NCI-H187 (cell line): Measurements from ENCODE around the gene ABHD1.
A peak's percentile ranks its signal among the peaks of the same experiment; 100 is the strongest.

ENCODE experiments used
- DNase-seq, 2 experiments: peaks; one replicate each; lab custom pipeline; 2025; lab: John Stamatoyannopoulos, UW

The ABHD1 gene

DNA sequence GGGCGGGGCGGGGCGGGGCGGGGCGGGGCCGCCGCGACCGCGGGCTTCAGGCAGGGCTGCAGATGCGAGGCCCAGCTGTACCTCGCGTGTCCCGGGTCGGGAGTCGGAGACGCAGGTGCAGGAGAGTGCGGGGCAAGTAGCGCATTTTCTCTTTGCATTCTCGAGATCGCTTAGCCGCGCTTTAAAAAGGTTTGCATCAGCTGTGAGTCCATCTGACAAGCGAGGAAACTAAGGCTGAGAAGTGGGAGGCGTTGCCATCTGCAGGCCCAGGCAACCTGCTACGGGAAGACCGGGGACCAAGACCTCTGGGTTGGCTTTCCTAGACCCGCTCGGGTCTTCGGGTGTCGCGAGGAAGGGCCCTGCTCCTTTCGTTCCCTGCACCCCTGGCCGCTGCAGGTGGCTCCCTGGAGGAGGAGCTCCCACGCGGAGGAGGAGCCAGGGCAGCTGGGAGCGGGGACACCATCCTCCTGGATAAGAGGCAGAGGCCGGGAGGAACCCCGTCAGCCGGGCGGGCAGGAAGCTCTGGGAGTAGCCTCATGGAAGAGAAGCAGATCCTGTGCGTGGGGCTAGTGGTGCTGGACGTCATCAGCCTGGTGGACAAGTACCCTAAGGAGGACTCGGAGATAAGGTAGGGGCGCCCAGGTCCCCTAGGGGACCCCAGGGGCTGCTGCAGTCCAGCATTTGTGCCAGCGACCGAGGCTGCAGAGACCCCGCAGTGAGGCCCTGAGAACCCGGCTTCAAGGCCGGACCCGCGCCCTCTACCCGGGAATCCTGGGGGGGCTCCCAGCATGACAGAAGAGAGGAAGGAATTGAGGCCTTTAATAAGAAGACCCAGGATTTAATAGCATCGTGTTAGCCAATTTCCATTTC is 36.7 kb upstream of the ABHD1 start, which contains the start of gene KHK:
Gene KHK (plus strand): TSS at position 49 of the 870 bp plus-strand sequence. CDS start 488 bp downstream, at position 537.
- DNase-seq, result peak; percentile 70 to 87

DNA sequence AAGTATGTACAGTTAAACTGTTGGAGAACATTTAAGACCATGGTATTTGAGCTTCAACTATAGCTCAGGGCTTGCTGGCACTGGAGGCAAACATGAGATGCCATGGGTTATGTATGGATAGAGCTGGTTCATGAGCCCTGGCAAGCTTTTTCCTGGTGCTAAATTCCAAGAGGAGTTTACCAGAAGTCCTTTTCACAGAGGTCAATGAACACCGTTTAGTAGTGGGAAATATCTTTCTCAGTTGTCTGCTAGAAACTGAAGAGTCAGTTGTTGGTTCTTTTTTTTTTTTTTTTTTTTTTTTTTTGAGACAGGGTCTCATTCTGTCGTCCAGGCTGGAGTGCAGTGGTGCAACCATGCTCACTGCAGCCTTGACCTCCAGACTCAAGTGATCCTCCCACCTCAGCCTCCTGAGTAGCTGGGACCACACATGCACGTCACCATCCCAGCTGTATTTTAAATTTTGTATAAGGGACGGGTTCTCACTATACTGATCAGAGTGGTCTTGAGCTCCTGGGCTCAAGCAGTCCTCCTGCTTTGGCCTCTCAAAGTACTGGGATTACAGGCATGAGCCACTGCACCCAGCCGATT is 35.7 kb upstream of the ABHD1 start:
- no peak for DNase-seq

DNA sequence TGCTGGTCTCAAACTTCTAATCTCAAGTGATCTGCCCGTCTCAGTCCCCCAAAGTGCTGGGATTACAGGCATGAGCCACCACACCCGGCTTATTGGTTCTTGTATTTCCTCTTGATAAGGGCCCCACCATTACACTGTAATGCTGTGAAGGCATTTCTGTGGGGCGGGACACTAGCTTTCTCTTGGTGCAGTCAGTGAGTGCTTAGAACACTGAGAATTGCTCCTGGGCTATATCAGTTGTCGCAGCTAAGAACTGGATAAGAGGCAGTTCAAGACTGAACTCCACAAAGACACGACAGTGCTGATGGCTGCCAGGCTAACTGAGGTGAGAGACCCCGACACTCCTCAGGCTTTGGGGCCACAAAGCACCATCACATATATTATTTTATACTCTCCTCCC is 35.0 kb upstream of the ABHD1 start:
- no peak for DNase-seq

DNA sequence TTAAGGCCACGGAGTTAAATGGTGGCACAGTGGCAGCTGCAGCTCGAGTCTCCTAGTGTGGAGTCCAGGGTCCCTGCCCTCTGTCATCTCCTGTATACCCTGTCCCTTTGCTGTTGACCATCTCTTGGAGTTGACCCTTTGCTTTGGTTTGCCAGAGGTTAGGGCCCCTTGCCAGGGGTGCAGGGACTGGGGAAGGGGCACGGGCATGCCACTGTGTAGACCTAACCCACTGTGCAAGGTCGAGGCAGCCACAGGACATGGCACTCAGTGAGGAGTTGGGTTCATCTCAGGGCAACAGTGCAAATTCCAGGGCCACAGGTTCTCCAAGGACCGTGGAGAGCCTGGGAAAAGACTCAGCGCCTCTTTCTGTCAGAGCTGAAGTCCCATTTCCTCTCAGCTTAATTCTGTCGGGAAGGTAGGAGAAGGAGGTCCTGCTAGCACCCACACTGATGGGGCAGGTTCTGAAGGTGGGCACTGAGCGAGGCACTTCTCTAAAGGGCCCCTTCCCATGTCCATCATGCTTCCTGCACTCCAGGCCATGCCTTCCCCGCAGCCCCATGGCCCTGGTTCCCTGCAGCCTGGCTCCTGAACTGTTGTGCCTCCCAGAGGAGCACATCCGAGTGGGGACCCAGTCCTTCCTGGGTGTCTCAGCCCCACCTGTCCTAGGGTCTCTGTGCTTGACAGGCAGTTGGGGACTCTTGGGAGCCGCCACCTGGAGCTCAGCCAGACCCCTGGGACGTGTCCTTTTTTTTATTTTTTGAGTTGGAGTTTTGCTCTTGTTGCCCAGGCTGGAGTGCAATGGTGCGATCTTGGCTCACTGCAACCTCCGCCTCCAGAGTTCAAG is 34.3 kb upstream of the ABHD1 start:
- no peak for DNase-seq

DNA sequence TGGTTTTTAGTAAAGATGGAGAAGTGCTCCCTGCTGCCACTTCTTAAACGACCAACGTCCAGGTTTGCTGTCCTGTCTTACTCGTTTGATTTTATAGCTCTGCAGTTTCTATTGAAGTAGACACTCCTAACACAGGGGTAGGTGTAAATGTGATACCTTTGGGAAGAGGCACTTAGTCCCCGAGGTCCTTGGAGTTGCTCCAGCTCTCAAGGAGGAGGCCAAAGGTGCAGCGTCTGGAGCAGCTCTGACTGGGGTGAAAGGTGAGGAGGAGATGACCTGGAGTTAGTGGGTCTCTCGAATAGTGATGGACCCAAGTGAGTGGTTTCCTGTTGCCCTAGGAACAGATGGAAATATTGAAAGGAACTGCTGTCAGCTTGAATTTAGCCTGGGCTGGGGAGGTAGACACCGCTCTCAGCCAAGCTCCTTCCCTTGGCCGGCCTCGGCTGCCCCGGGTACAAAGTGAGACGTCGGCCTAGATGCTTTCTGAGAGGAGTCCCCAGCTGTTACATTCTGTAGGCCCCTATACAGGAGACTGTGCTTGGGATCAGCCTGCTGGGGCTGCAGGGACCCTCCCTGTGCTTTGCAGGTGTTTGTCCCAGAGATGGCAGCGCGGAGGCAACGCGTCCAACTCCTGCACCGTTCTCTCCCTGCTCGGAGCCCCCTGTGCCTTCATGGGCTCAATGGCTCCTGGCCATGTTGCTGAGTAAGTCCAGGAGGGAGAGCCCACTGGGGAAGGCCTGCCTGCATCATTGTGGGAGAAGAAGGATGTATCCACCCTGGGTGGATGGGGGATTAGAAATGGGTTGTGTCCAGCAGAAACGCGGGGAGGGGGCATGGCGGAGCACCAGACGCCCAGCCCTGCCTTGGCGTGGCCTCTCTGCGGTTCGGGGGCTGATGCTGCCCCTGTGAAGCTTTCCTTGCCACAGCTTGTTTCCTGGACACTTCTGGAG is 31.6 kb upstream of the ABHD1 start:
- DNase-seq, result no peak

DNA sequence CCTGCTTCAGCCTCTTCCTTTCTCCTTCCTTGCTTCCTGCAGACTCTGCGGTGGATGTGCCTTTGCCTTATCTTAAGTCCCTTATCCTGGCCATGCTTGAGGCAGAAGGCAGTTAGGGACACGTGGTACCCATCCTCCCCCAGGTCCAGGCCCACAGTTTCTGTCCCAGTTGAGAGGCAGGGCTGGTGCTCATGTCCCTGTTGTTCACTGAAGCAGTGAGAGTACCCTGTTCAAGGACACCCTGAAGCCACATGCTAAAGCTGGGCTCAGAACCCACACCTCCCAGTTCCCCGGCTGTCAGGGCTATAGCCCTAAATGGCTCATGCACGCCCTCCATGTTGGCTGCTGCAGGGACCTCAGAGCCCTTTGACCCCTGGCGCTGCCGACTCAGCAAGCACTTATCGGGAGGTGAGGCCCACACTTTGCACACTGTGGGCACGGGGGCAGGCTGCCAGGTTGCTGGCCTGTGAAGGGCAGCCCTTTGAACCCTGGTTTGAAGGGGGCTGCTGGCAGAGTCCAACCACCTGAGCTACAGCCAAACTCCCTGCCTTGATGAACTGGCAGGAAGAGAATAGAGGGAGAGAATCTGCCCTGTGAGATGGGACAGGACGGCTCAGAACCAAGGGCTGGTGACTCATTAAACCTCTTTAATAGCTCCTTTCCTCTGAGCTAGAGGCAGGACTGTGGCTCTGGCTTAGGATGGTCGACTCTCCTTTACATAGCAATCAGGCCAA is 30.8 kb upstream of the ABHD1 start:
- DNase-seq, result no peak

DNA sequence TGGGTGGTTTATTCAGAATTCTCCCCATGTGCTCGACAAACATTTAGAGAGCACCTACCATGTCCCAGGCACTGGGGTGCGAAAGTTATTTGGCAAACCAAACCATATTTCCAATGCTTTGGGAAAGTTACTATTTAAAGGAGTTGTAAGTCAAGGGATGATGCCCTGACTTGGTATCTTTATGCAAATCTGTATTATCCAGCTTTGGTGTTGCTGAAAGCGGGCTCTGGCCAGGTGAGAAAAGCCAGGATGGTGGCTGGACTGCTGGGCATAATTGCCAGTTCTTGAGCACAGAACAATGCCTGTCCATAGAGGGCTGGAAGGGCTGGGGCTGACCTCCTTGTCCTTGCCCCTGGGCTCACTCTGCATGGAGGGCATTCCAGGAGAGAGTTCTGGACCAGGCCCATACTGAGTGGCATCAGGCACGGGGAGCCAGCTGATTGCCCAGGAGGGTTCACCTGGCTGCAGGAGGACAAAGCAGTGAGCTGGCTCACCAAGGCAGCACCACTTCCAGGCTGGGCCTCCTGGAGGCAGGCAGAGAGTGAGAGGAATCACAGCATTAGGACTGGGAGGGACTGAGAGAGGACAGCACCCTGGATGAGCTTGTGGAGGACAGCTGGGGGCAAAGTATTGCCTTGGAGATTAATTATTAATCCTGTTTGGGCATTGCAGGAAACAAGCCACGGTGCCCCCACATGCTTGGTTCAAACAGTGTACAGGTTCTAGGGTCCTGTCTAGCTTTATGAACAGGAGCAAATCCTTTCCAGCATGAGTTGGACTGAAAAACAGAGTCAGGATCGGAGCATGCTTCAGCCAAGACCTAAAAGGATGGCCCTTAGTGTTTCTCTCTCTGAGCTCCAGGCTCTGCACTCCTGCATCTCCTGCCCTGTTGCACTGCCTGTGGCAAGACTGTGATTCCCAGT is 29.9 kb upstream of the ABHD1 start:
- no peak for DNase-seq

DNA sequence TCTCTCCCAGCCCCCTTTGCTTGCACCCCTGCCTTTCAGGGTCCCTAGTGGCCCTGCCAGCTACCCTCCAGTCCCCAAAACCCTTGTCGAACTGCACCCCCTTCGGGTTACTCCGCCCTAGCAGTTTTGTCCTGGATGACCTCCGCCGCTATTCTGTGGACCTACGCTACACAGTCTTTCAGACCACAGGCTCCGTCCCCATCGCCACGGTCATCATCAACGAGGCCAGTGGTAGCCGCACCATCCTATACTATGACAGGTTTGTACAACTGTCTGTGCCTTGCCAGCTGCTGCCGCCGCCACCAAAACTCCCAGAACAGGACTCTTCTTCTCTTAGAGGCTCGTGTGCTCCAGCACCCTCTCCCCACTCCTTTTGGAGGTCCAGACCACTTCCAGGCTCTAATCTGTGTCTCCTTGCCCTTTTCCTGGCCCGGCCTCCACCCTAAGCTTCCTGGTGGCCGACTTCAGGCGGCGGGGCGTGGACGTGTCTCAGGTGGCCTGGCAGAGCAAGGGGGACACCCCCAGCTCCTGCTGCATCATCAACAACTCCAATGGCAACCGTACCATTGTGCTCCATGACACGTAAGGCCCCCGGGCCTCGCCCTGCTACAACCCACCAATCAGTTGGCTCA is 29.1 kb upstream of the ABHD1 start:
- no peak for DNase-seq

DNA sequence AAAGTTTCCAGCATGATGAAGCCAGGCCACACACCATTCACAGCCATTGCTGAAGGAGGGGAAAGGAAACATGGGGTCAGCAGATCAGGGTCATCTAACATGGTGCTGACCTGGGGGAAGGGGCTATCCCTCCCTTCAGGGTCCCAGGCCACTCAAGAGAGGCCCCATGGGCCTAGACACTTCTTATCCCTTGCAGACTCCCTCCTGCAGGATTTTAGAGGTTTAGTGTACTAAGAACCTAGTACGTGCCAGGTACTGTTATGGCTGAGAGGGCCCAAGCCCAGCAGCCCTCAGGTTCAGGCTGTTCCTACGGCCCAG is 28.2 kb upstream of the ABHD1 start:
- no peak for DNase-seq

DNA sequence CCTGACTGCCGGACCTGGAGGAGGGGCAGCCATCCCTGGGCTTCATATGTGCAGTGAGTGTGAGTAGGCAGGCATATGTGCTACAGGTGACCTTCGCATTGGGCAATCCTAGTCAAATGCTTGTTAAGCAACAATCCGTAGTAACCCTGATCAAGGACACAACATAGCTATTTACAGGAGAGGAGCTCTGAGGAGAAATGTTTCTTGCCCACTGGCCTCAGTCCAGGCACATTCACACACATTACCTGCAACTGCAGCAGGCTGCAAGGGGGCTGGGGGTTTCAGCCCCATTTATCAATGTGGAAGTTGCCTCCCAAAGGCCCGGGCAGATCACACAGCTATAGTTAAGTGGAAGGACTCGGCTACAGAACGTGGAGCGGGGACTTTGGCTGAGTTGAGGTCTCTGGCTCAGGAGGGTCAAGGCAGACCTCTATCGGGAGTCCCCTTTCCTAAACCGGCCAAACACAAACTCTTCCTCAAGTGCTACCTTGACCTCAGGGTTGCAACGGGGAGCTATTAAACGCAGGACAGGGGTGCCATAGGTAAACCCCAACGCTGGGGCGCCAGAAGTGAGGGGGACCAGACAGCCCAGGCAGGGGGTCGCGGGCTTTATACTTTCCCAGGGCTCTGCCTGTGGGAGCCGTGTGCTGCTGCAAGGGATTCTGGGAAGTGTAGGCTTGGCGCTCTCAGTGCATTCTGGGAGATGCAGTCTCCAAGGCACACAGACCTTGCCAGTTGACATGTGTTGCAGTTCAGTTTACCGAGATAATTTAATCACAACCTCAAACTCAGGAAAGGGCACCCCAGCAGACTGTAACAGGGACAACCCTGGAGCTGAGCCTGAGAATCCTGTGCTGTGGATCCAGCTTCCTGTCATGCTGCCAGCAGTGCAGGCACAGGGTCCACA is 27.6 kb upstream of the ABHD1 start:
- no peak for DNase-seq

DNA sequence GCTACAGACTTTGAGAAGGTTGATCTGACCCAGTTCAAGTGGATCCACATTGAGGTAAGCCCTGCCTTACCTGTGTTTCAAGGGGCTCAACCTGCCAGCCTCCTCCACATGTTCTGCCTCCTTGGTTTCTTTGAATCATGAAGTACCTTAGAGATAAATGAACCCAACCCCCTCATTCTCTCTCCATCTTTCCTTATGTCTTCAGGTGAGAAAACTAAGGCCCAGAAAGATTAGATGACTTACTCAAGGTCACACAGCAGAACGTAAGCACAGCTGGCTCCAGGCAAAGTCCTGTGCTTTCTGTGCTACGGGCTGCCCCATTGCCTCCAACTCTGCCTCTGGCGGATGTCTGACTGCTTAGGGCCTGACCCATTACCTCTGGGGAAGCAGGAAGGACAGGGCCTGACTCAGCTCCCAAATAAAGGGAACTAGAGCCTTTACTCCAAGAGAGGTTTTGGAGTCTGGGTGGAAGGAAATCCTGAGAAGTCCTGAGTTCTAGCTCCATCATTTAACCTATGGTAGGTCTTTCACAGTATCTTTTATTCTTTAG is 26.8 kb upstream of the ABHD1 start:
- no peak for DNase-seq

DNA sequence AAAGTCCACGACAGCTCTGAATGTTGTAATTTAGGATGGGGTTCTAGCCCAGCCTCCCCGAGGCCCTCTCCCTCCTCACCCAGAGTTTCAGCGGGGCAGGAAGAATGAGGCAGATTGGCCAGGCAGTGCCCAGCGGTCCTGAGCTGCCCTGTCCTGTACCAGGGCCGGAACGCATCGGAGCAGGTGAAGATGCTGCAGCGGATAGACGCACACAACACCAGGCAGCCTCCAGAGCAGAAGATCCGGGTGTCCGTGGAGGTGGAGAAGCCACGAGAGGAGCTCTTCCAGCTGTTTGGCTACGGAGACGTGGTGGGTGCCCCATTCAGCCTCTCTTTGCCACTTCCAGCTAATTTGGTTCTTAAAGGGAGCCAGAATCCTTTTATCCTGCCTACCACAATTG is 26.3 kb upstream of the ABHD1 start:
- no peak for DNase-seq

DNA sequence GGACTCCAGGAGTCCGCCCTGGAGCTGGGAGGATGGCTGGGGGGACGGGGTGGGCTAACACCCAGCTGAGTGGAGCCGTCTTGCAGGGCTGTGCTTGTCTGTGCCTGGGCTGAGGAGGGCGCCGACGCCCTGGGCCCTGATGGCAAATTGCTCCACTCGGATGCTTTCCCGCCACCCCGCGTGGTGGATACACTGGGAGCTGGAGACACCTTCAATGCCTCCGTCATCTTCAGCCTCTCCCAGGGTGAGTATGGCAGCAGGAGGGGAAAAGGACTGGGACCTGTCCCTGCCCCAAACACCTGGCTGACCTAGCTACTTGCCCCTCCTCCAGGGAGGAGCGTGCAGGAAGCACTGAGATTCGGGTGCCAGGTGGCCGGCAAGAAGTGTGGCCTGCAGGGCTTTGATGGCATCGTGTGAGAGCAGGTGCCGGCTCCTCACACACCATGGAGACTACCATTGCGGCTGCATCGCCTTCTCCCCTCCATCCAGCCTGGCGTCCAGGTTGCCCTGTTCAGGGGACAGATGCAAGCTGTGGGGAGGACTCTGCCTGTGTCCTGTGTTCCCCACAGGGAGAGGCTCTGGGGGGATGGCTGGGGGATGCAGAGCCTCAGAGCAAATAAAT is 24.2 kb upstream of the ABHD1 start:
- no peak for DNase-seq

DNA sequence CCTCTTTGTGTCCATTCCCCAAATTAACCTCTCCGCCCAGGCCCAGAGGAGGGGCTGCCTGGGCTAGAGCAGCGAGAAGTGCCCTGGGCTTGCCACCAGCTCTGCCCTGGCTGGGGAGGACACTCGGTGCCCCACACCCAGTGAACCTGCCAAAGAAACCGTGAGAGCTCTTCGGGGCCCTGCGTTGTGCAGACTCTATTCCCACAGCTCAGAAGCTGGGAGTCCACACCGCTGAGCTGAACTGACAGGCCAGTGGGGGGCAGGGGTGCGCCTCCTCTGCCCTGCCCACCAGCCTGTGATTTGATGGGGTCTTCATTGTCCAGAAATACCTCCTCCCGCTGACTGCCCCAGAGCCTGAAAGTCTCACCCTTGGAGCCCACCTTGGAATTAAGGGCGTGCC is 23.6 kb upstream of the ABHD1 start:
- no peak for DNase-seq

DNA sequence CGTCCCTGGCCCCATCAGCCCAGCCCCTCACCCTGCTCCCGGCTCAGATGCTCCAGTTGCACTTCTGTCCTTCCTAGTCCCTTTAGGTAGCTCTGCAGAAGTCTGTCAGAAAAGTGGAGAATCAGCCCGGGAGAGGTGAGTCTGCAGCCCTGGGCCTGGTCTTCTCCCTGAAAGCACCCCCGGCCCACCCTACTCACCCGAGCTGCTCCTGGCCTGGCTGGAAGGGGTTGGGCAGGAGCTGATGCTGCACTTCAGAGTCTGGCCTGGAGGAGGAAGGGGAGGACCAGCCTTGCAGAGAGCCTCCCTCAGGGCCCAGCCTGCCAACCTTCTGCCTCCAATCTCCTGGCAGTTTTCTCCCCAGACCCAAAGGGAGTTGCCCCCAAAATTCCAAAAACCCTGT is 21.3 kb upstream of the ABHD1 start:
- DNase-seq, result no peak

DNA sequence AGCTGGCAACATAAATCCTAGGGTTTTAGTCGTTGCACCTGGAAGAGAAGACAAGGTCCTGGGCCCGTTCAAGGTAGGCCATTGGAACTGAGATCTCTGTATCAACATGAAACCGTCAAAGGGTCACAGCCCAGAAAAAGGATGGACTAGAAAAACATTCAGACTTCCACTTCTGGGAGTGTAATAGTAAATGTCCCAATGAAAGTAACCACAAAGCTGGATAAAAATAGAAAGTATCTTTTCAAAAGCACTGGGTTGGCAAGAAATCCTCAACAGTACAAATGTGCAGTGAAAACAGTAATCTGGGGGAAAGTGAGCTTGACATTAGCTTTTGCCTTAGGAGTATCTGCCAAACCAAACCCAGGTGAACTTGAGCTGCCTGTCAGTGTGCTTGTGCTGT is 17.6 kb upstream of the ABHD1 start:
- DNase-seq, result no peak

DNA sequence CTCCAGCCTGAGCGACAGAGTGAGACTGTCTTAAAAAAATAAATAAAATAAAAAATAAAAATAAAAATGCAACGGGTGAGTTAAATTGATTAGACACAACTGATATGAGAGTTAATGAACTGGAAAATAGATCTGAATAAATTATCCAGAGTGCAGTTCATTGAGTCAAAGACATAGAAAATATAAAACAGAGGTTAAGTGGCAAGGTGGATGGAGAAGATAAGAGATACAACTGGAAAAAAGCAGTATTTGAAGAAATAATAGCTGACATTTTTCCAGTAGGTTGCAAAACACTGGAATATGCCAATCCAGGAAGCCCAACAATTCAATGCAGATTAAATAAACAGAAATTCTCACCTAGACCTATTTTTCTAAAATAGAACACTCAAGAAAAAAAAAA is 15.4 kb upstream of the ABHD1 start:
- DNase-seq, result no peak

DNA sequence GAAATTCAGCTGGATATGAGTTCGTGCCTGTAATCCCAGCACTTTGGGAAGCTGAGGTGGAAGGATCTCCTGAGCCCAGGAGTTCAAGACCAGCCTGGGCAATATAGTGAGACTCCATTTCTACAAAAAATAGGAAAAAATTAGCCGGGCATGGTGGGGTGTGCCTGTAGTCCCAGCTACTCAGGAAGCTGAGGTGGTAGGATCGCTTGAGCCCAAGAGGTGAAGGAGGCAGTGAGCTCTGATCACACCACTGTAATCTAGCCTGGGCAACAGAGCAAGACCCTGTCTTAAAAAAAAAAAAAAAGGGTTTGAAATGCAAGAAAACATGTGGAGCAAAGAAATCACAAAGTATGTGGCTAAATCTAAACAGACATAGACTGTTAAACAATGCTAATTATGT is 14.5 kb upstream of the ABHD1 start:
- DNase-seq, result no peak
